HG02798 (cell line): ENCODE results near the gene COPS6.

Source experiments
- ATAC-seq: cut with Tn5 transposase; IDR thresholded peaks from one replicate; pipeline ENCODE4 v1.9.1; 2021; ENCODE audit warnings: mild to moderate bottlenecking; ENCODE audit not compliant: unreplicated experiment, poor library complexity

COPS6 gene

GRCh38 chr7:100088621-100089457, at the start of gene COPS6:
Gene COPS6, plus strand, starts transcription at chr7:100088969. Its CDS starts 22 bp downstream, at chr7:100088991.
- ATAC-seq = peak; percentile 75

- ATAC-seq = no peak
Measured at GRCh38 chr7:100040575-100040974, 48.2 kb upstream of the COPS6 start.

GRCh38 chr7:100044718-100045117, 44.1 kb upstream of the COPS6 start:
- ATAC-seq = no peak

GRCh38 chr7:100048680-100049079, 40.1 kb upstream of the COPS6 start:
- ATAC-seq = no peak

GRCh38 chr7:100049441-100050291, 39.1 kb upstream of the COPS6 start, which contains the start of gene ZSCAN21:
Gene ZSCAN21, plus strand, starts transcription at chr7:100049774. Its CDS starts 7,233 bp downstream, at chr7:100057007.
- ATAC-seq = peak; percentile 95

GRCh38 chr7:100051611-100052010, 37.2 kb upstream of the COPS6 start:
- ATAC-seq = no peak

- ATAC-seq = no peak
Measured at GRCh38 chr7:100053215-100053614, 35.6 kb upstream of the COPS6 start.

- no peak for ATAC-seq
Measured at GRCh38 chr7:100057006-100057405, 31.8 kb upstream of the COPS6 start.

- ATAC-seq = no peak
Measured at GRCh38 chr7:100059251-100059739, 29.5 kb upstream of the COPS6 start.

- ATAC-seq = no peak
Measured at GRCh38 chr7:100061518-100062193, 27.1 kb upstream of the COPS6 start.

- no peak for ATAC-seq
Measured at GRCh38 chr7:100063376-100063775, 25.4 kb upstream of the COPS6 start.

GRCh38 chr7:100064162-100064561, 24.6 kb upstream of the COPS6 start:
- no peak for ATAC-seq

GRCh38 chr7:100065452-100066186, 23.1 kb upstream of the COPS6 start:
- no peak for ATAC-seq

GRCh38 chr7:100066953-100067352, 21.8 kb upstream of the COPS6 start:
- no peak for ATAC-seq

GRCh38 chr7:100069991-100070390, 18.8 kb upstream of the COPS6 start:
- no peak for ATAC-seq

- ATAC-seq = no peak
Measured at GRCh38 chr7:100071018-100071723, 17.6 kb upstream of the COPS6 start.

- no peak for ATAC-seq
Measured at GRCh38 chr7:100072462-100072861, 16.3 kb upstream of the COPS6 start.

GRCh38 chr7:100074841-100075240, 13.9 kb upstream of the COPS6 start:
- ATAC-seq = no peak

- ATAC-seq = no peak
Measured at GRCh38 chr7:100075418-100075817, 13.4 kb upstream of the COPS6 start.
